K562 (cell line): ENCODE results near the gene LIMD2. TPM values are rescaled to one million over a fixed set of nuclear protein-coding genes. Genes with fewer than 3 reads are reported as not detected.

Source experiments
- ATAC-seq: fragments of 200-7000 bp; cut with Tn5 transposase; 3 replicates; pipeline ENCODE4 v1.9.1; 2020; ENCODE audit warnings: moderate library complexity
- BruUV-seq: library from RNA; stranded (reverse); fragments of 400-500 nt; replicated peaks from 2 replicates; lab custom pipeline; 2021; lab: Mats Ljungman, UMichigan
- CTCF ChIA-PET: fragments of 300-600 bp; formaldehyde crosslinking; extraction: SDS; loops from one replicate; lab custom pipeline; 2021; ENCODE audit warnings: low intra/inter-chr PET ratio; lab: Yijun Ruan, JAX
- POLR2A ChIA-PET: fragments of 300-600, 350-650 bp; sonication (Branson Sonifier 250); formaldehyde crosslinking; extraction: SDS; loops from one replicate; lab custom pipeline; 2021; ENCODE audit warnings: antibody characterized with exemption, inconsistent platforms; lab: Yijun Ruan, JAX
- DNase-seq, 4 experiments: peaks; one replicate each; pipeline versions ENCODE4 v3.0.0 to v3.0.0-alpha.2; 2011 to 2018; ENCODE audit warnings: low spot score in 3 of 4, mixed read lengths in 3 of 4; ENCODE audit errors: extremely low read depth in 1 of 4
- FAIRE-seq: peaks from 2 replicates; lab custom pipeline; 2011; peaks lifted over from hg19 to GRCh38; lab: Jason Lieb, UNC
- H2AFZ ChIP-seq: 2 replicates; pipeline ENCODE4 v1.6.0; 2011; ENCODE audit warnings: low read depth, low read length, control low read depth, inconsistent platforms
- H3K27ac ChIP-seq: fragments of 200-600 bp; 3 replicates; pipeline ENCODE4 v1.8.0; 2011; ENCODE audit warnings: low read depth, mild to moderate bottlenecking, control low read depth, inconsistent platforms, low read length, moderate library complexity, mixed read lengths; ENCODE audit errors: extremely low read depth
- H3K27me3 ChIP-seq, 2 experiments: fragments of 300-600 bp in 1 of 2; 2 replicates in 1 of 2; 3 replicates in 1 of 2; pipeline versions ENCODE4 v1.6.0 to v1.8.0; 2011; ENCODE audit warnings: inconsistent platforms in 2 of 2, low read length in 2 of 2, mild to moderate bottlenecking in 1 of 2, mixed read lengths in 1 of 2, moderate library complexity in 1 of 2; ENCODE audit not compliant: control insufficient read depth in 2 of 2, insufficient read depth in 2 of 2
- H3K36me3 ChIP-seq: fragments of 300-600 bp; 3 replicates; pipeline ENCODE4 v1.8.0; 2011; ENCODE audit warnings: mild to moderate bottlenecking, low read length, inconsistent platforms; ENCODE audit not compliant: control insufficient read depth, insufficient read depth
- H3K4me1 ChIP-seq, 2 experiments: fragments of 200-600 bp in 1 of 2; replicated peaks in 1 of 2; 2 replicates in 1 of 2; 3 replicates in 1 of 2; pipeline versions ENCODE4 v1.5.1 to v1.8.0; 2011; ENCODE audit warnings: inconsistent platforms in 2 of 2, low read length in 2 of 2, mild to moderate bottlenecking in 1 of 2, mixed read lengths in 1 of 2, moderate library complexity in 1 of 2; ENCODE audit not compliant: control insufficient read depth in 2 of 2, insufficient read depth in 2 of 2
- H3K4me2 ChIP-seq: 2 replicates; pipeline ENCODE4 v1.6.1; 2011; ENCODE audit warnings: low read length, control low read depth, inconsistent platforms, mixed read lengths; ENCODE audit not compliant: insufficient read depth
- H3K4me3 ChIP-seq: fragments of 200-600 bp; sonication (generic), shearing (Covaris generic); 2 replicates; pipeline ENCODE4 v1.5.1; 2016; ENCODE audit warnings: control low read depth, inconsistent platforms
- H3K79me2 ChIP-seq: fragments of 200-600 bp; 3 replicates; pipeline ENCODE4 v1.8.0; 2011; ENCODE audit warnings: low read length, inconsistent platforms; ENCODE audit not compliant: control insufficient read depth, insufficient read depth
- H3K9ac ChIP-seq, 2 experiments: 2 replicates each; pipeline versions ENCODE4 v1.6.0 to v1.6.1; 2011; ENCODE audit warnings: low read depth in 2 of 2, low read length in 2 of 2, control low read depth in 1 of 2, inconsistent platforms in 1 of 2, mild to moderate bottlenecking in 1 of 2, mixed read lengths in 1 of 2; ENCODE audit not compliant: insufficient read depth in 1 of 2
- H3K9me1 ChIP-seq: one replicate; pipeline ENCODE4 v1.6.0; 2011; ENCODE audit warnings: inconsistent platforms, mild to moderate bottlenecking, low read length, moderate library complexity; ENCODE audit not compliant: control insufficient read depth, insufficient read depth
- H3K9me3 ChIP-seq: replicated peaks from 2 replicates; pipeline ENCODE4 v1.5.1; 2011; ENCODE audit warnings: low read depth, low read length, inconsistent platforms; ENCODE audit not compliant: control insufficient read depth, insufficient read depth
- H4K20me1 ChIP-seq: replicated peaks from 2 replicates; pipeline ENCODE4 v1.6.1; 2011; ENCODE audit warnings: low read length, inconsistent platforms, mixed read lengths; ENCODE audit not compliant: control insufficient read depth, insufficient read depth
- ATF6 ChIP-seq: sonication (generic); formaldehyde crosslinking; IDR thresholded peaks from 2 replicates; pipeline ENCODE4 v1.4.0; 2020; ENCODE audit warnings: mild to moderate bottlenecking, missing genetic modification reagents
- ELK3 ChIP-seq: fragments of 450-650 bp; formaldehyde crosslinking; IDR thresholded peaks from 2 replicates; pipeline ENCODE4 v1.4.0; 2020; ENCODE audit warnings: mild to moderate bottlenecking
- HDAC1 ChIP-seq, 2 experiments: fragments of 450-650 bp; IDR thresholded peaks; 2 replicates each; pipeline ENCODE4 v1.6.1; 2016 to 2017; ENCODE audit warnings: inconsistent platforms in 1 of 2, mild to moderate bottlenecking in 1 of 2, moderate library complexity in 1 of 2
- HDAC2 ChIP-seq: fragments of 450-650 bp; IDR thresholded peaks from 2 replicates; pipeline ENCODE4 v1.6.1; 2016; ENCODE audit warnings: mild to moderate bottlenecking
- HMBOX1 ChIP-seq: sonication (generic); IDR thresholded peaks from 2 replicates; pipeline ENCODE4 v1.6.1; 2016
- KDM1A ChIP-seq, 2 experiments: fragments of 450-650 bp; IDR thresholded peaks; 2 replicates each; pipeline ENCODE4 v1.6.1; 2016; ENCODE audit warnings: mild to moderate bottlenecking in 2 of 2
- MAX ChIP-seq: sonication (generic); formaldehyde crosslinking; IDR thresholded peaks from 2 replicates; pipeline ENCODE4 v1.9.0; 2022; ENCODE audit warnings: mild to moderate bottlenecking, missing genetic modification reagents
- NFATC3 ChIP-seq: fragments of 450-650 bp; IDR thresholded peaks from 2 replicates; pipeline ENCODE4 v1.6.1; 2017; ENCODE audit warnings: mild to moderate bottlenecking
- NFIC ChIP-seq: fragments of 450-650 bp; IDR thresholded peaks from 2 replicates; pipeline ENCODE4 v1.6.1; 2017; ENCODE audit warnings: mild to moderate bottlenecking, inconsistent platforms
- POLR2G ChIP-seq: fragments of 200-400 bp; formaldehyde crosslinking; IDR thresholded peaks from 2 replicates; pipeline ENCODE4 v1.6.1; 2017; ENCODE audit warnings: low read depth, mild to moderate bottlenecking, antibody characterized with exemption, low read length, moderate library complexity
- RCOR1 ChIP-seq, 2 experiments: IDR thresholded peaks; 2 replicates each; pipeline ENCODE4 v1.6.1; 2012; ENCODE audit warnings: low read depth in 2 of 2, low read length in 2 of 2, borderline replicate concordance in 1 of 2, improper control_type of control experiment in 1 of 2
- SMAD1 ChIP-seq: fragments of 150-350 bp; IDR thresholded peaks from 2 replicates; pipeline ENCODE4 v1.6.1; 2014; ENCODE audit warnings: low read length, low read depth; ENCODE audit not compliant: partially characterized antibody
- SNAPC5 ChIP-seq: fragments of 250-450 bp; sonication (Bioruptor Pico); IDR thresholded peaks from 2 replicates; pipeline ENCODE4 v1.8.0; 2021; ENCODE audit warnings: moderate library complexity, mild to moderate bottlenecking, inconsistent platforms
- SREBF1 ChIP-seq: fragments of 150-350 bp; IDR thresholded peaks from 2 replicates; pipeline ENCODE4 v1.6.1; 2014; ENCODE audit warnings: antibody characterized with exemption, low read depth, low read length, borderline replicate concordance
- TEAD1 ChIP-seq, 2 experiments: fragments of 450-650 bp in 1 of 2; sonication (generic) in 1 of 2; formaldehyde crosslinking; IDR thresholded peaks; 2 replicates each; pipeline versions ENCODE4 v1.4.0 to v1.8.0; 2020 to 2022; ENCODE audit warnings: mild to moderate bottlenecking in 2 of 2, missing genetic modification reagents in 1 of 2
- TEAD4 ChIP-seq, 2 experiments: sonication (generic) in 1 of 2; formaldehyde crosslinking in 1 of 2; IDR thresholded peaks; 2 replicates each; pipeline versions ENCODE4 v1.6.1 to v1.8.0; 2012 to 2022; ENCODE audit warnings: borderline replicate concordance in 1 of 2, inconsistent platforms in 1 of 2, low read length in 1 of 2, mild to moderate bottlenecking in 1 of 2, missing genetic modification reagents in 1 of 2
- WGBS: fragments of 100-300 bp; shearing (Covaris generic); methylation state at CpG from one replicate; pipeline ENCODE4 v1.1.6; 2016; ENCODE audit warnings: low coverage, mixed read lengths; ENCODE audit not compliant: insufficient coverage; ENCODE audit errors: missing lambda C conversion rate; 5-methylcytosine and 5-hydroxymethylcytosine counted together
- in situ Hi-C: fragments of 300-500 bp; cut with MboI; formaldehyde crosslinking; loops from 4 replicates; pipeline ENCODE4 v1.15.0; 2018; ENCODE audit warnings: inconsistent platforms, mixed read lengths
- intact Hi-C: fragments of 100-400 bp; cut with micrococcal nuclease; formaldehyde crosslinking; loops from 2 replicates; pipeline ENCODE4 v1.14.2; 2022
- polyA plus RNA-seq, 8 experiments: library from polyadenylated mRNA; depleted of rRNA in 4 of 8; stranded (reverse) in 5 of 8; unstranded in 3 of 8; fragments of >200 nt; fragmentation: Nextera tagmentation in 2 of 8; fragmentation: Illumina TruSeq in 1 of 8; extraction: Ambion mirVana in 2 of 8; extraction: Trizol in 1 of 8; gene quantifications; 2 replicates each; pipeline versions ENCODE4 v1.2.1 to v1.2.3, GENCODE V29; 2011 to 2014; ENCODE audit warnings: inconsistent platforms in 1 of 8, missing spikeins in 1 of 8
- total RNA-seq, 7 experiments: library from RNA; depleted of rRNA in 6 of 7; stranded (reverse); fragments of >200 nt in 6 of 7; fragmentation: Illumina TruSeq in 2 of 7; extraction: Trizol in 2 of 7; gene quantifications; 2 replicates each; pipeline versions ENCODE4 v1.2.1 to v1.2.3, GENCODE V29; 2011 to 2021; ENCODE audit warnings: low replicate concordance in 1 of 7

LIMD2 gene
- total and polyA plus RNA-seq, 9 of the 15 experiments (the other 6 are each of a cell fraction or from before 2014, with no cell fraction given): 0.07 to 11.2 (median 2.8) TPM

- peak overlapping the region; percentile 88 for H2AFZ ChIP-seq
- H3K9me1 ChIP-seq: no peaks in the 10 kb centered on the region
- 27% methylated on average over 12 of the region's 12 CpGs for WGBS
- peaks cover 4 to 18% of the 10 kb centered on the region in 2 experiments; a peak in 3 of 5 replicates for H3K4me1 ChIP-seq
- ATAC-seq (no peak), DNase-seq (peak in 2 of 4 experiments; percentile 9 to 42), FAIRE-seq (peak; percentile 40)
- ChIA-PET POLR2A (interaction anchor here (0.6 to 2.6 kb wide), 8 partner anchors 8 to 33 kb away, joined by 3 to 33 read pairs (median 4); partner anchors contain the start of genes CCDC47 and DDX42), CTCF (no interaction called here)
- H3K4me3 ChIP-seq: peak overlapping the region; percentile 84
- BruUV-seq: TSS peak; percentile 60
- H3K27me3 ChIP-seq: no peaks in the 10 kb centered on the region
- H4K20me1 ChIP-seq: no peaks in the 10 kb centered on the region
- H3K27ac ChIP-seq: peak overlapping the region; percentile 79
- intact Hi-C loops: no loop called here
- no peaks in the 10 kb centered on the region for H3K9me3 ChIP-seq
- peak overlapping the region; percentile 86 to 99 for H3K9ac ChIP-seq
- in situ Hi-C loops: no loop called here
- H3K36me3 ChIP-seq: peaks cover 12% of the 10 kb centered on the region; the same call in 2 of the 3 replicates
- H3K79me2 ChIP-seq: peaks cover 11% of the 10 kb centered on the region
- H3K4me2 ChIP-seq: peak overlapping the region; percentile 76
- peak; percentile 14 for TF ChIP-seq SMAD1
- TF ChIP-seq TEAD4 (IDR thresholded peaks at IDR 0.05; ENCODE audit: low read length): peak; percentile 61; the same call in 1 of the 2 replicates
- no peak for TF ChIP-seq TEAD4 (CRISPR knock-in tag; IDR thresholded peaks at IDR 0.05; ENCODE audit: borderline replicate concordance)
- no peak for TF ChIP-seq POLR2G
- 0 out of 2 replicates have a peak, but pooled peaks have one; percentile 4 for TF ChIP-seq ATF6
- peak; percentile 42; the same call in 1 of the 2 replicates for TF ChIP-seq HDAC2
- TF ChIP-seq HMBOX1: peak; percentile 64; the same call in 1 of the 2 replicates
- 0 out of 4 replicates have a peak, but pooled peaks of 1 of the 2 experiments have one; percentile 10 for TF ChIP-seq HDAC1 (IDR thresholded peaks at IDR 0.05)
- TF ChIP-seq RCOR1 (IDR thresholded peaks at IDR 0.05; ENCODE audit: borderline replicate concordance in 1 of 2, low read depth in 2 of 2, low read length in 2 of 2): peak in 1 of 2 experiments; percentile 51; a peak in 2 of 4 replicates
- no peak for TF ChIP-seq ELK3 (CRISPR knock-in tag)
- no peak for TF ChIP-seq MAX (CRISPR knock-in tag)
- no peak for TF ChIP-seq NFATC3
- TF ChIP-seq TEAD1 (CRISPR knock-in tag; IDR thresholded peaks at IDR 0.05): 0 out of 4 replicates have a peak, but pooled peaks of 1 of the 2 experiments have one; percentile 48
- no peak for TF ChIP-seq SNAPC5 (CRISPR knock-in tag)
- peak; percentile 37 to 79 for TF ChIP-seq KDM1A (IDR thresholded peaks at IDR 0.05)
- no peak for TF ChIP-seq SREBF1
- TF ChIP-seq NFIC: peak; percentile 42; the same call in 1 of the 2 replicates
Measured at GRCh38 chr17:63740464-63741142, 40.7 kb upstream of the LIMD2 start.
